ENCODE data around the gene CWC27.

Gene CWC27

GRCh38 chr5:64864171-64864570 lies 95.4 kb downstream of the CWC27 start:
- in situ Hi-C loops (cut with MboI; ENCODE audit: low pct_unique_long_range_greater_than_20kb, low sequenced_read_pairs, unreplicated experiment) = no loop called here
- no peak for DNase-seq (ENCODE audit: low spot score)
- TF ChIP-seq CTCF (IDR thresholded peaks at IDR 0.05; ENCODE audit: extremely low read depth, insufficient read depth, missing control alignments) = no peak

- in situ Hi-C loops (cut with MboI; ENCODE audit: low pct_unique_long_range_greater_than_20kb, low sequenced_read_pairs, unreplicated experiment) = no loop called here
- no peak for DNase-seq (ENCODE audit: low spot score)
- no peak for TF ChIP-seq CTCF (IDR thresholded peaks at IDR 0.05; ENCODE audit: extremely low read depth, insufficient read depth, missing control alignments)
Measured at GRCh38 chr5:64865662-64866061, 96.9 kb downstream of the CWC27 start.

GRCh38 chr5:64869419-64869818 lies 100.7 kb downstream of the CWC27 start:
- in situ Hi-C loops (cut with MboI; ENCODE audit: low pct_unique_long_range_greater_than_20kb, low sequenced_read_pairs, unreplicated experiment) = no loop called here
- TF ChIP-seq CTCF (IDR thresholded peaks at IDR 0.05; ENCODE audit: extremely low read depth, insufficient read depth, missing control alignments) = no peak
- DNase-seq (ENCODE audit: low spot score) = no peak

- no peak for DNase-seq (ENCODE audit: low spot score)
- in situ Hi-C loops (cut with MboI; ENCODE audit: low pct_unique_long_range_greater_than_20kb, low sequenced_read_pairs, unreplicated experiment) = no loop called here
- TF ChIP-seq CTCF (IDR thresholded peaks at IDR 0.05; ENCODE audit: extremely low read depth, insufficient read depth, missing control alignments) = no peak
Measured at GRCh38 chr5:64872044-64872443, 103.3 kb downstream of the CWC27 start.

- no peak for DNase-seq (ENCODE audit: low spot score)
- in situ Hi-C loops (cut with MboI; ENCODE audit: low pct_unique_long_range_greater_than_20kb, low sequenced_read_pairs, unreplicated experiment) = no loop called here
- TF ChIP-seq CTCF (IDR thresholded peaks at IDR 0.05; ENCODE audit: extremely low read depth, insufficient read depth, missing control alignments) = no peak
Measured at GRCh38 chr5:64873441-64873840, 104.7 kb downstream of the CWC27 start.

- in situ Hi-C loops (cut with MboI; ENCODE audit: low pct_unique_long_range_greater_than_20kb, low sequenced_read_pairs, unreplicated experiment) = no loop called here
- no peak for TF ChIP-seq CTCF (IDR thresholded peaks at IDR 0.05; ENCODE audit: extremely low read depth, insufficient read depth, missing control alignments)
- DNase-seq (ENCODE audit: low spot score) = no peak
Measured at GRCh38 chr5:64874753-64875152, 106.0 kb downstream of the CWC27 start.

GRCh38 chr5:64876203-64876602 lies 107.5 kb downstream of the CWC27 start:
- no peak for DNase-seq (ENCODE audit: low spot score)
- in situ Hi-C loops (cut with MboI; ENCODE audit: low pct_unique_long_range_greater_than_20kb, low sequenced_read_pairs, unreplicated experiment) = no loop called here
- TF ChIP-seq CTCF (IDR thresholded peaks at IDR 0.05; ENCODE audit: extremely low read depth, insufficient read depth, missing control alignments) = no peak

All from GM13977 (cell line).